GM21576 (cell line): ENCODE data around the gene ITGA7.
A peak's percentile ranks its signal among the peaks of the same experiment; 100 is the strongest.

Source experiments
- ATAC-seq: cut with Tn5 transposase; IDR thresholded peaks from one replicate; pipeline ENCODE4 v1.9.1; 2021; ENCODE audit warnings: mild to moderate bottlenecking, moderate library complexity; ENCODE audit not compliant: unreplicated experiment

The ITGA7 gene

GRCh38 chr12:55707841-55708694 lies at the start of gene ITGA7:
Gene ITGA7 (minus strand): TSS chr12:55707904. CDS start chr12:55707682, 222 bp downstream.
- ATAC-seq: peak; percentile 61

GRCh38 chr12:55755246-55755645 lies 47.5 kb upstream of the ITGA7 start:
- no peak for ATAC-seq

- ATAC-seq: no peak
These were observed 40.7 kb upstream of the ITGA7 start for GRCh38 chr12:55748230-55748993.

- no peak for ATAC-seq
These were observed 39.2 kb upstream of the ITGA7 start for GRCh38 chr12:55746913-55747231.

- ATAC-seq: no peak
These were observed 38.6 kb upstream of the ITGA7 start for GRCh38 chr12:55746174-55746912.

- ATAC-seq: no peak
These were observed 37.9 kb upstream of the ITGA7 start for GRCh38 chr12:55745361-55746173.

GRCh38 chr12:55744340-55745030 lies 36.8 kb upstream of the ITGA7 start:
- ATAC-seq: no peak

- ATAC-seq: peak; percentile 37
These were observed 36.0 kb upstream of the ITGA7 start for GRCh38 chr12:55743406-55744339.

GRCh38 chr12:55742719-55743405 lies 35.2 kb upstream of the ITGA7 start, which contains the start of gene GDF11:
Gene GDF11 (plus strand): TSS chr12:55743122. CDS start chr12:55743317, 195 bp downstream.
- ATAC-seq: peak; percentile 29

- ATAC-seq: no peak
These were observed 34.4 kb upstream of the ITGA7 start for GRCh38 chr12:55741931-55742680.

- ATAC-seq: no peak
These were observed 31.3 kb upstream of the ITGA7 start for GRCh38 chr12:55739025-55739378.

- ATAC-seq: peak; percentile 86
These were observed 30.7 kb upstream of the ITGA7 start for GRCh38 chr12:55738123-55739024.

- no peak for ATAC-seq
These were observed 29.9 kb upstream of the ITGA7 start for GRCh38 chr12:55737581-55738122.

- ATAC-seq: peak; percentile 43
These were observed 29.3 kb upstream of the ITGA7 start for GRCh38 chr12:55736780-55737580.

GRCh38 chr12:55736076-55736475 lies 28.4 kb upstream of the ITGA7 start:
- ATAC-seq: no peak
